ENCODE results near the gene COA3. TPM values are rescaled to one million over a fixed set of nuclear protein-coding genes. Genes with fewer than 3 reads are reported as not detected.

The COA3 gene
- total and polyA plus RNA-seq, 4 donors, result 62.3 to 294 (median 103) TPM

- TF ChIP-seq, protein P1, sequence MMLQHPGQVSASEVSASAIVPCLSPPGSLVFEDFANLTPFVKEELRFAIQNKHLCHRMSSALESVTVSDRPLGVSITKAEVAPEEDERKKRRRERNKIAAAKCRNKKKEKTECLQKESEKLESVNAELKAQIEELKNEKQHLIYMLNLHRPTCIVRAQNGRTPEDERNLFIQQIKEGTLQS (IDR thresholded peaks at IDR 0.05), result no peak
- TF ChIP-seq YY1 (IDR thresholded peaks at IDR 0.05), result no peak
These were observed 31.0 kb downstream of the COA3 start (continued) for GRCh38 chr17:42767512-42767911.

DNA sequence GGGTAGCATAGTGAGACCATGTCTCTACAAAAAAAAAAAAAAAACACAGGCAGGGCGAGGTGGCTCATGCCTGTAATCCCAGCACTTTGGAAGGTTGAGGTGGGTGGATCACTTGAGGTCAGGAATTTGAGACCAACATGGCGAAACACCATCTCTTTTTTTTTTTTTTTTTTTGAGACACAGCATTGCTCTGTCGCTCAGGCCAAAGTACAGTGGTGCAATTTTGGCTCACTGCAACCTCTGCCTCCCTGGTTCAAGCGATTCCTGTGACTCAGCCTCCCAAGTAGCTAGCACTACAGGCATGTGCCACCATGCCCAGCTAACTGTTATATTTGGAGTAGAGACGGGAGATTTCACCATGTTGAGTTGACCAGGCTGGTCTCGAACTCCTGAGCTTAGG is 32.4 kb downstream of the COA3 start:
- TF ChIP-seq, protein P1 (IDR thresholded peaks at IDR 0.05), result no peak
- TF ChIP-seq SP1 (IDR thresholded peaks at IDR 0.05) (peak; percentile 18), CTCF (IDR thresholded peaks at IDR 0.05; ENCODE audit: low read depth, low read length, missing input control) (no peak), TAF1 (conservative IDR thresholded peaks at IDR 0.05) (no peak), YY1 (IDR thresholded peaks at IDR 0.05) (no peak), RXRA (IDR thresholded peaks at IDR 0.05) (peak in 1 of 2 donors; percentile 14), HNF4A (conservative IDR thresholded peaks at IDR 0.05) (peak; percentile 43 to 56)
- TF ChIP-seq, protein P2, sequence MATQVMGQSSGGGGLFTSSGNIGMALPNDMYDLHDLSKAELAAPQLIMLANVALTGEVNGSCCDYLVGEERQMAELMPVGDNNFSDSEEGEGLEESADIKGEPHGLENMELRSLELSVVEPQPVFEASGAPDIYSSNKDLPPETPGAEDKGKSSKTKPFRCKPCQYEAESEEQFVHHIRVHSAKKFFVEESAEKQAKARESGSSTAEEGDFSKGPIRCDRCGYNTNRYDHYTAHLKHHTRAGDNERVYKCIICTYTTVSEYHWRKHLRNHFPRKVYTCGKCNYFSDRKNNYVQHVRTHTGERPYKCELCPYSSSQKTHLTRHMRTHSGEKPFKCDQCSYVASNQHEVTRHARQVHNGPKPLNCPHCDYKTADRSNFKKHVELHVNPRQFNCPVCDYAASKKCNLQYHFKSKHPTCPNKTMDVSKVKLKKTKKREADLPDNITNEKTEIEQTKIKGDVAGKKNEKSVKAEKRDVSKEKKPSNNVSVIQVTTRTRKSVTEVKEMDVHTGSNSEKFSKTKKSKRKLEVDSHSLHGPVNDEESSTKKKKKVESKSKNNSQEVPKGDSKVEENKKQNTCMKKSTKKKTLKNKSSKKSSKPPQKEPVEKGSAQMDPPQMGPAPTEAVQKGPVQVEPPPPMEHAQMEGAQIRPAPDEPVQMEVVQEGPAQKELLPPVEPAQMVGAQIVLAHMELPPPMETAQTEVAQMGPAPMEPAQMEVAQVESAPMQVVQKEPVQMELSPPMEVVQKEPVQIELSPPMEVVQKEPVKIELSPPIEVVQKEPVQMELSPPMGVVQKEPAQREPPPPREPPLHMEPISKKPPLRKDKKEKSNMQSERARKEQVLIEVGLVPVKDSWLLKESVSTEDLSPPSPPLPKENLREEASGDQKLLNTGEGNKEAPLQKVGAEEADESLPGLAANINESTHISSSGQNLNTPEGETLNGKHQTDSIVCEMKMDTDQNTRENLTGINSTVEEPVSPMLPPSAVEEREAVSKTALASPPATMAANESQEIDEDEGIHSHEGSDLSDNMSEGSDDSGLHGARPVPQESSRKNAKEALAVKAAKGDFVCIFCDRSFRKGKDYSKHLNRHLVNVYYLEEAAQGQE (IDR thresholded peaks at IDR 0.05), result no peak
- 63% methylated on average over 6 of the region's 6 CpGs for WGBS
- H3K9ac ChIP-seq (ENCODE audit: low read depth in 1 of 2, low read length in 2 of 2), result no peak overlapping the region

DNA sequence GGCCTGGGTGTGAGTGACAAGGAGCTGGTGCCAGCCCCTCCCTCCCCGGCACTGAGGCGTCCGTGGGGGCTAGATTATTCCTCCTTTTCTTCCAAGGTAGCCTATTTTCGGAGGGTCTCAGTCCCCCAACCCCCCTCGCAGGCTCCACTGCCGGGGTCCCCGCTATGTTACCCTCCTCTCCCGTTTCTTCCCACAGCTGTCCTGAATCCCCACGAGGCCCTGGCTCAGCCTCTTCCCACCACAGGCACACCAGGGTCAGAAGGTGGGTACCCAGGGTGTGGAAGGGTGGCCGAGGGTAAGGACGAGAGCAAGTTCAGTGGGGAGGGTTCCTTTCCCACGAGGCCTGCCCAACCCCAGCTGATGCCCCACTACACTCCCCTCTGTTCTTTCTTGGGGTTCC is 36.9 kb downstream of the COA3 start:
- H3K27me3 ChIP-seq (ENCODE audit: control insufficient read depth in 4 of 4, insufficient read depth in 4 of 4, low read length in 3 of 4), result peaks cover 0 to 2% (median 0%) of the 10 kb centered on the region in 4 donors
- H3K36me3 ChIP-seq (ENCODE audit: control insufficient read depth in 4 of 4, insufficient read depth in 3 of 4, low read depth in 1 of 4, low read length in 3 of 4), result no peaks in the 10 kb centered on the region
- no peak overlapping the region for H3K9ac ChIP-seq (ENCODE audit: low read depth in 1 of 2, low read length in 2 of 2)
- TF ChIP-seq EGR1 (IDR thresholded peaks at IDR 0.05; ENCODE audit: low read depth in 2 of 2) (no peak), FOXA1 (IDR thresholded peaks at IDR 0.05) (no peak), SP1 (IDR thresholded peaks at IDR 0.05) (no peak), GABPA (IDR thresholded peaks at IDR 0.05 in 1 of 2, conservative IDR thresholded peaks at IDR 0.05 in 1 of 2) (no peak), RAD21 (IDR thresholded peaks at IDR 0.05) (no peak), CTCF (IDR thresholded peaks at IDR 0.05; ENCODE audit: low read depth, low read length, missing input control) (no peak), TAF1 (conservative IDR thresholded peaks at IDR 0.05) (no peak), HNF4G (IDR thresholded peaks at IDR 0.05) (no peak), YY1 (IDR thresholded peaks at IDR 0.05) (no peak), FOXA2 (IDR thresholded peaks at IDR 0.05) (no peak), RXRA (IDR thresholded peaks at IDR 0.05) (no peak)
- TF ChIP-seq, protein P3, sequence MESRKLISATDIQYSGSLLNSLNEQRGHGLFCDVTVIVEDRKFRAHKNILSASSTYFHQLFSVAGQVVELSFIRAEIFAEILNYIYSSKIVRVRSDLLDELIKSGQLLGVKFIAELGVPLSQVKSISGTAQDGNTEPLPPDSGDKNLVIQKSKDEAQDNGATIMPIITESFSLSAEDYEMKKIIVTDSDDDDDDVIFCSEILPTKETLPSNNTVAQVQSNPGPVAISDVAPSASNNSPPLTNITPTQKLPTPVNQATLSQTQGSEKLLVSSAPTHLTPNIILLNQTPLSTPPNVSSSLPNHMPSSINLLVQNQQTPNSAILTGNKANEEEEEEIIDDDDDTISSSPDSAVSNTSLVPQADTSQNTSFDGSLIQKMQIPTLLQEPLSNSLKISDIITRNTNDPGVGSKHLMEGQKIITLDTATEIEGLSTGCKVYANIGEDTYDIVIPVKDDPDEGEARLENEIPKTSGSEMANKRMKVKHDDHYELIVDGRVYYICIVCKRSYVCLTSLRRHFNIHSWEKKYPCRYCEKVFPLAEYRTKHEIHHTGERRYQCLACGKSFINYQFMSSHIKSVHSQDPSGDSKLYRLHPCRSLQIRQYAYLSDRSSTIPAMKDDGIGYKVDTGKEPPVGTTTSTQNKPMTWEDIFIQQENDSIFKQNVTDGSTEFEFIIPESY (IDR thresholded peaks at IDR 0.05), result no peak
- peaks cover 3 to 20% (median 9%) of the 10 kb centered on the region in 4 donors for H3K4me1 ChIP-seq (ENCODE audit: control insufficient read depth in 4 of 4, insufficient read depth in 4 of 4, low read length in 3 of 4)
- no peaks in the 10 kb centered on the region for H3K9me3 ChIP-seq (ENCODE audit: control insufficient read depth in 4 of 4, low read length in 3 of 4)
- no peak for DNase-seq (ENCODE audit: low spot score)
- peak overlapping the region in 1 of 3 donors; percentile 60 for H3K4me3 ChIP-seq (ENCODE audit: low read depth in 1 of 3, low read length in 3 of 3)
- WGBS, result 75% methylated on average over 12 of the region's 12 CpGs
- no peak overlapping the region for H3K27ac ChIP-seq (ENCODE audit: low read depth in 1 of 2, low read length in 2 of 2)

More for the DNA sequence above, 32.4 kb downstream of the COA3 start:
- no peak overlapping the region for H3K27ac ChIP-seq (ENCODE audit: low read depth in 1 of 2, low read length in 2 of 2)
- no peaks in the 10 kb centered on the region for H3K9me3 ChIP-seq (ENCODE audit: control insufficient read depth in 4 of 4, low read length in 3 of 4)
- H3K4me3 ChIP-seq (ENCODE audit: low read depth in 1 of 3, low read length in 3 of 3), result no peak overlapping the region
- peaks cover 0 to 6% (median 4%) of the 10 kb centered on the region in 4 donors for H3K4me1 ChIP-seq (ENCODE audit: control insufficient read depth in 4 of 4, insufficient read depth in 4 of 4, low read length in 3 of 4)
- DNase-seq (ENCODE audit: low spot score), result no peak
- H3K36me3 ChIP-seq (ENCODE audit: control insufficient read depth in 4 of 4, insufficient read depth in 3 of 4, low read depth in 1 of 4, low read length in 3 of 4), result no peaks in the 10 kb centered on the region
- peaks cover 0 to 2% (median 0%) of the 10 kb centered on the region in 4 donors for H3K27me3 ChIP-seq (ENCODE audit: control insufficient read depth in 4 of 4, insufficient read depth in 4 of 4, low read length in 3 of 4)
